Hindlimb muscle (tissue), 1 donor: ENCODE results near the gene SPACA9. TPM values are rescaled to one million over a fixed set of nuclear protein-coding genes. Genes with fewer than 3 reads are reported as not detected.

Experiments
- DNase-seq: peaks from one replicate; pipeline ENCODE4 v3.0.0-alpha.2; 2013
- polyA plus RNA-seq: library from polyadenylated mRNA; unstranded; fragments of 120-200 nt; gene quantifications from one replicate; pipeline ENCODE4 v1.2.1, GENCODE V29; 2013; ENCODE audit not compliant: insufficient read length

Gene SPACA9
- polyA plus RNA-seq, 1 donor = 3.3 TPM

- DNase-seq = no peak
Observed at GRCh38 chr9:132864277-132864676, 14.4 kb upstream of the SPACA9 start.

GRCh38 chr9:132864691-132865090 is 14.0 kb upstream of the SPACA9 start:
- no peak for DNase-seq

- DNase-seq = no peak
Observed at GRCh38 chr9:132866898-132867297, 11.8 kb upstream of the SPACA9 start.

- no peak for DNase-seq
Observed at GRCh38 chr9:132869266-132869665, 9.4 kb upstream of the SPACA9 start.

- no peak for DNase-seq
Observed at GRCh38 chr9:132873403-132873802, 5.3 kb upstream of the SPACA9 start.

GRCh38 chr9:132875159-132875558 is 3.5 kb upstream of the SPACA9 start:
- no peak for DNase-seq

GRCh38 chr9:132876849-132877248 is 1.8 kb upstream of the SPACA9 start:
- DNase-seq = no peak

- no peak for DNase-seq
Observed at GRCh38 chr9:132877458-132877823, 1.3 kb upstream of the SPACA9 start.

- peak; percentile 88 for DNase-seq
Observed at GRCh38 chr9:132877824-132878694, 639 bp upstream of the SPACA9 start, which contains the start of gene AK8. Gene AK8 (minus strand): TSS chr9:132878284. CDS start chr9:132878255, 29 bp downstream.

GRCh38 chr9:132879457-132880323 is 992 bp downstream of the SPACA9 start:
- no peak for DNase-seq

- no peak for DNase-seq
Observed at GRCh38 chr9:132880324-132880661, 1.6 kb downstream of the SPACA9 start.

GRCh38 chr9:132881826-132882225 is 3.1 kb downstream of the SPACA9 start:
- no peak for DNase-seq

- DNase-seq = no peak
Observed at GRCh38 chr9:132882616-132883015, 3.9 kb downstream of the SPACA9 start.

GRCh38 chr9:132883349-132884294 is 4.9 kb downstream of the SPACA9 start:
- DNase-seq = no peak

GRCh38 chr9:132885720-132886333 is 7.1 kb downstream of the SPACA9 start:
- DNase-seq = no peak

GRCh38 chr9:132886334-132886725 is 7.6 kb downstream of the SPACA9 start:
- DNase-seq = no peak

- DNase-seq = no peak
Observed at GRCh38 chr9:132887181-132888120, 8.8 kb downstream of the SPACA9 start.

- DNase-seq = no peak
Observed at GRCh38 chr9:132888151-132888550, 9.5 kb downstream of the SPACA9 start.

GRCh38 chr9:132892400-132892799 is 13.7 kb downstream of the SPACA9 start:
- DNase-seq = no peak

GRCh38 chr9:132894346-132894745 is 15.6 kb downstream of the SPACA9 start:
- DNase-seq = no peak
